SK-N-SH (cell line): ENCODE measurements around the gene VWF. TPM values are rescaled to one million over a fixed set of nuclear protein-coding genes. Genes with fewer than 3 reads are reported as not detected.

ENCODE experiments used
- CTCF ChIA-PET: fragments of 300-600, 350-600 bp; formaldehyde crosslinking; extraction: SDS; loops from one replicate; lab custom pipeline; 2021; lab: Yijun Ruan, JAX
- POLR2A ChIA-PET: fragments of 350-600 bp; sonication (Branson Sonifier 250); formaldehyde crosslinking; extraction: SDS; loops from one replicate; lab custom pipeline; 2020; ENCODE audit warnings: antibody characterized with exemption, inconsistent platforms; lab: Yijun Ruan, JAX
- DNase-seq: peaks from one replicate; pipeline ENCODE4 v3.0.0; 2012
- H2AFZ ChIP-seq: fragments of 200-600 bp; sonication (generic); 2 replicates; pipeline ENCODE4 v1.8.1; 2016; ENCODE audit warnings: antibody characterized with exemption, mild to moderate bottlenecking, low read depth
- H3F3A ChIP-seq: fragments of 200-600 bp; sonication (generic); replicated peaks from 2 replicates; pipeline ENCODE3; 2016; ENCODE audit warnings: antibody characterized with exemption, mild to moderate bottlenecking; ENCODE audit not compliant: insufficient read depth
- H3K27ac ChIP-seq, 2 experiments: fragments of 200-500 bp in 1 of 2; fragments of 200-600 bp in 1 of 2; sonication (Bioruptor generic) in 1 of 2; sonication (generic), shearing (Covaris generic) in 1 of 2; 2 replicates each; pipeline versions ENCODE4 v1.5.1 to v1.6.1; 2014 to 2016; ENCODE audit warnings: low read depth in 2 of 2, inconsistent platforms in 1 of 2, low read length in 1 of 2, mild to moderate bottlenecking in 1 of 2, mixed read lengths in 1 of 2
- H3K27me3 ChIP-seq: fragments of 200-600 bp; sonication (generic), shearing (Covaris generic); 2 replicates; pipeline ENCODE4 v1.6.1; 2016; ENCODE audit warnings: mixed run types; ENCODE audit not compliant: insufficient read depth
- H3K36me3 ChIP-seq, 2 experiments: fragments of 200-500 bp in 1 of 2; fragments of 200-600 bp in 1 of 2; sonication (Bioruptor generic) in 1 of 2; sonication (generic) in 1 of 2; replicated peaks in 1 of 2; 2 replicates each; pipeline versions ENCODE3 to v1.5.1; 2014 to 2016; ENCODE audit warnings: low read length in 1 of 2, mild to moderate bottlenecking in 1 of 2; ENCODE audit not compliant: insufficient read depth in 2 of 2, control insufficient read depth in 1 of 2
- H3K4me1 ChIP-seq, 2 experiments: fragments of 200-500 bp in 1 of 2; fragments of 200-600 bp in 1 of 2; sonication (Bioruptor generic) in 1 of 2; sonication (generic), shearing (Covaris generic) in 1 of 2; 2 replicates each; pipeline versions ENCODE4 v1.5.1 to v1.6.1; 2014 to 2016; ENCODE audit warnings: low read depth in 1 of 2, low read length in 1 of 2, mixed run types in 1 of 2; ENCODE audit not compliant: insufficient read depth in 2 of 2, control insufficient read depth in 1 of 2
- H3K4me2 ChIP-seq: fragments of 200-600 bp; sonication (generic), shearing (Covaris generic); 2 replicates; pipeline ENCODE4 v1.6.1; 2017; ENCODE audit warnings: mixed run types
- H3K4me3 ChIP-seq, 2 experiments: fragments of 200-500 bp in 1 of 2; fragments of 200-600 bp in 1 of 2; sonication (Bioruptor generic) in 1 of 2; sonication (generic), shearing (Covaris generic) in 1 of 2; 2 replicates each; pipeline versions ENCODE4 v1.5.1 to v1.8.1; 2014 to 2016; ENCODE audit warnings: low read depth in 2 of 2, inconsistent platforms in 1 of 2, low read length in 1 of 2, mild to moderate bottlenecking in 1 of 2, mixed read lengths in 1 of 2, moderate library complexity in 1 of 2
- H3K79me2 ChIP-seq: fragments of 200-600 bp; sonication (generic); 2 replicates; pipeline ENCODE4 v1.8.1; 2017; ENCODE audit warnings: mild to moderate bottlenecking; ENCODE audit not compliant: insufficient read depth
- H3K9ac ChIP-seq: fragments of 200-600 bp; sonication (generic); 2 replicates; pipeline ENCODE4 v1.6.1; 2017; ENCODE audit warnings: mixed run types
- H3K9me2 ChIP-seq: fragments of 200-600 bp; sonication (generic); 2 replicates; pipeline ENCODE4 v1.6.1; 2017; ENCODE audit warnings: mixed run types
- H3K9me3 ChIP-seq: fragments of 200-600 bp; sonication (generic); 2 replicates; pipeline ENCODE4 v1.6.1; 2017; ENCODE audit warnings: mixed run types, mild to moderate bottlenecking, moderate library complexity
- H4K20me1 ChIP-seq: fragments of 200-600 bp; sonication (generic); 2 replicates; pipeline ENCODE4 v1.6.1; 2017; ENCODE audit warnings: mild to moderate bottlenecking, mixed run types; ENCODE audit not compliant: insufficient read depth
- CHD2 ChIP-seq: fragments of 150-350 bp; IDR thresholded peaks from 2 replicates; pipeline ENCODE4 v1.6.1; 2018; ENCODE audit warnings: low read length; ENCODE audit not compliant: partially characterized antibody
- FOSL2 ChIP-seq: IDR thresholded peaks from 2 replicates; pipeline ENCODE4 v1.4.0; 2012; ENCODE audit warnings: low read depth, mild to moderate bottlenecking, moderate library complexity, borderline replicate concordance
- GABPA ChIP-seq: IDR thresholded peaks from 2 replicates; pipeline ENCODE4 v1.4.0; 2012; ENCODE audit warnings: low read depth, mild to moderate bottlenecking
- MEF2A ChIP-seq: IDR thresholded peaks from 2 replicates; pipeline ENCODE4 v1.4.0; 2012; ENCODE audit warnings: low read depth, borderline replicate concordance
- MXI1 ChIP-seq: IDR thresholded peaks from 2 replicates; pipeline ENCODE4 v1.6.1; 2012; ENCODE audit warnings: mild to moderate bottlenecking, low read depth, low read length, improper control_type of control experiment
- PBX3 ChIP-seq: IDR thresholded peaks from 2 replicates; pipeline ENCODE4; 2012
- REST ChIP-seq: IDR thresholded peaks from 2 replicates; pipeline ENCODE4 v1.6.1; 2012; ENCODE audit warnings: mild to moderate bottlenecking, low read depth, low read length, moderate library complexity
- RFX5 ChIP-seq: IDR thresholded peaks from 2 replicates; pipeline ENCODE4 v1.6.1; 2012; ENCODE audit warnings: mild to moderate bottlenecking, improper control_type of control experiment, low read length
- TCF12 ChIP-seq: IDR thresholded peaks from 2 replicates; pipeline ENCODE4 v1.4.0; 2012
- USF2 ChIP-seq: fragments of 150-350 bp; IDR thresholded peaks from 2 replicates; pipeline ENCODE4 v1.6.1; 2017; ENCODE audit warnings: antibody characterized with exemption, low read length, low read depth, borderline replicate concordance
- YY1 ChIP-seq: IDR thresholded peaks from 2 replicates; pipeline ENCODE4 v1.4.0; 2012; ENCODE audit warnings: low read depth, mild to moderate bottlenecking
- ZBTB33 ChIP-seq: IDR thresholded peaks from 2 replicates; pipeline ENCODE4 v1.4.0; 2012; ENCODE audit warnings: low read depth, borderline replicate concordance
- whole genome bisulfite sequencing: methylation state at CpG from one replicate; pipeline ENCODE4 v1.1.6; 2017; ENCODE audit warnings: low lambda C conversion rate; 5-methylcytosine and 5-hydroxymethylcytosine counted together
- polyA plus RNA-seq, 3 experiments: library from polyadenylated mRNA; depleted of rRNA; stranded (reverse); fragments of >200 nt; gene quantifications; 2 replicates each; pipeline ENCODE4 v1.2.3, GENCODE V29; 2012

VWF gene
- polyA plus RNA-seq, 1 of the 3 experiments (the other 2 are of a cell fraction): 0.12 TPM

GRCh38 chr12:5902736-5903135 lies 221.7 kb downstream of the VWF start:
- no peaks in the 10 kb centered on the region for H3K9me3 ChIP-seq
- H3K27ac ChIP-seq: no peak overlapping the region
- no peak for DNase-seq
- CTCF ChIA-PET: no interaction called here
- H3K4me2 ChIP-seq: no peak overlapping the region
- TF ChIP-seq RFX5 (no peak), REST (no peak), YY1 (no peak), PBX3 (no peak), GABPA (no peak), TCF12 (no peak), MXI1 (no peak), MEF2A (no peak), USF2 (no peak)
- H3K36me3 ChIP-seq: no peaks in the 10 kb centered on the region
- no peaks in the 10 kb centered on the region for H3K9me2 ChIP-seq
- POLR2A ChIA-PET: no interaction called here
- no peaks in the 10 kb centered on the region for H3K4me1 ChIP-seq
- H3K9ac ChIP-seq: no peak overlapping the region
- WGBS: 92% methylated on average over 2 of the region's 2 CpGs
- H2AFZ ChIP-seq: no peak overlapping the region
- no peaks in the 10 kb centered on the region for H3F3A ChIP-seq
- H3K79me2 ChIP-seq: no peaks in the 10 kb centered on the region
- H3K27me3 ChIP-seq: peaks cover 17% of the 10 kb centered on the region; the same call in 1 of the 2 replicates
- no peaks in the 10 kb centered on the region for H4K20me1 ChIP-seq
- H3K4me3 ChIP-seq: no peak overlapping the region

- no peak for DNase-seq
- H4K20me1 ChIP-seq: no peaks in the 10 kb centered on the region
- H3K9ac ChIP-seq: no peak overlapping the region
- CTCF ChIA-PET: no interaction called here
- no peak overlapping the region for H3K4me2 ChIP-seq
- TF ChIP-seq ZBTB33 (no peak), CHD2 (no peak), FOSL2 (no peak)
- peaks cover 17% of the 10 kb centered on the region; the same call in 1 of the 2 replicates for H3K27me3 ChIP-seq
- no peaks in the 10 kb centered on the region for H3K79me2 ChIP-seq
- no peak overlapping the region for H2AFZ ChIP-seq
- POLR2A ChIA-PET: no interaction called here
- no peaks in the 10 kb centered on the region for H3K9me2 ChIP-seq
- H3K27ac ChIP-seq: no peak overlapping the region
- H3F3A ChIP-seq: no peaks in the 10 kb centered on the region
- no peaks in the 10 kb centered on the region for H3K4me1 ChIP-seq
- WGBS: 46% methylated on average over 6 of the region's 6 CpGs
- no peak overlapping the region for H3K4me3 ChIP-seq
- H3K9me3 ChIP-seq: no peaks in the 10 kb centered on the region
- H3K36me3 ChIP-seq: no peaks in the 10 kb centered on the region
Measured at GRCh38 chr12:5901416-5901815, 223.1 kb downstream of the VWF start.
